H1 (cell line): ENCODE results near the gene OR2H2. TPM values are rescaled to one million over a fixed set of nuclear protein-coding genes. Genes with fewer than 3 reads are reported as not detected.

Experiments used
- JUN ChIP-seq: IDR thresholded peaks from 2 replicates; pipeline ENCODE4 v1.6.1; 2011; ENCODE audit warnings: low read depth, mild to moderate bottlenecking, improper control_type of control experiment, low read length
- polyA plus RNA-seq, 7 experiments: library from polyadenylated mRNA; depleted of rRNA in 3 of 7; stranded (reverse) in 5 of 7; unstranded in 2 of 7; fragments of >200 nt in 5 of 7; fragments of 200-250 nt in 2 of 7; gene quantifications; 1 replicate in 5 of 7; 2 replicates in 1 of 7; 4 replicates in 1 of 7; pipeline versions ENCODE4 v1.2.1 to v1.2.3, GENCODE V29; 2011 to 2013; ENCODE audit warnings: missing spikeins in 2 of 7, mixed read lengths in 2 of 7
- total RNA-seq: library from RNA; stranded (reverse); fragmentation: NEBNext Ultra II Directional; extraction: Animal tissue kit (Norgen Biotek cat#: 25700); gene quantifications from 2 replicates; pipeline ENCODE4 v1.2.1, GENCODE V29; 2021
- TF ChIP-seq, protein P1 (sequence below): fragments of 300-600 bp; sonication (generic); IDR thresholded peaks from 2 replicates; pipeline ENCODE4 v1.7.1; 2012; ENCODE audit warnings: low read length, moderate library complexity, mild to moderate bottlenecking, inconsistent platforms; ENCODE audit not compliant: insufficient replicate concordance
- TF ChIP-seq, protein P2 (sequence below): IDR thresholded peaks from 2 replicates; pipeline ENCODE4 v1.6.1; 2011; ENCODE audit warnings: low read length, improper control_type of control experiment

OR2H2 gene
- total and polyA plus RNA-seq, 2 of the 8 experiments (the other 6 are each of a cell fraction or from before 2014, with no cell fraction given) = not detected

DNA sequence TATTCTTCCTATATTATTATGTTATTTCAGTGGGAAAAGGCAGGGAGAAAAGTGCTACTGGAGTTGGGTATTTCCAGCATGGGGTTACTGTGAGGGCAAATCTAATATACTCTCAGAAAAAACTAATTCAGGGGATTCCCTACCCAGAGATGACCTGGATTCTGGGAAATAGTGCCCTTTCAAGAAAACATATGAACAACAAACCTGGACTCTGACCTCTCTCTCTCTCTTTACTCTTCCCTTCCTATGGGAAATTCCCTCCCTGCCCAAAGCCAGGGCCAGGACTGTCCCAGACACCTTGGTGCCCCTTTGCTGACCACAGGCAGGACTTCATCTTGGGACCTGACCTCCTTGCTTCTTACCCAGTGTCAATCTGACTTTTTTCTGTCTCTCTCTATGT lies 23.8 kb upstream of the OR2H2 start (continued):
- TF ChIP-seq, protein P1, sequence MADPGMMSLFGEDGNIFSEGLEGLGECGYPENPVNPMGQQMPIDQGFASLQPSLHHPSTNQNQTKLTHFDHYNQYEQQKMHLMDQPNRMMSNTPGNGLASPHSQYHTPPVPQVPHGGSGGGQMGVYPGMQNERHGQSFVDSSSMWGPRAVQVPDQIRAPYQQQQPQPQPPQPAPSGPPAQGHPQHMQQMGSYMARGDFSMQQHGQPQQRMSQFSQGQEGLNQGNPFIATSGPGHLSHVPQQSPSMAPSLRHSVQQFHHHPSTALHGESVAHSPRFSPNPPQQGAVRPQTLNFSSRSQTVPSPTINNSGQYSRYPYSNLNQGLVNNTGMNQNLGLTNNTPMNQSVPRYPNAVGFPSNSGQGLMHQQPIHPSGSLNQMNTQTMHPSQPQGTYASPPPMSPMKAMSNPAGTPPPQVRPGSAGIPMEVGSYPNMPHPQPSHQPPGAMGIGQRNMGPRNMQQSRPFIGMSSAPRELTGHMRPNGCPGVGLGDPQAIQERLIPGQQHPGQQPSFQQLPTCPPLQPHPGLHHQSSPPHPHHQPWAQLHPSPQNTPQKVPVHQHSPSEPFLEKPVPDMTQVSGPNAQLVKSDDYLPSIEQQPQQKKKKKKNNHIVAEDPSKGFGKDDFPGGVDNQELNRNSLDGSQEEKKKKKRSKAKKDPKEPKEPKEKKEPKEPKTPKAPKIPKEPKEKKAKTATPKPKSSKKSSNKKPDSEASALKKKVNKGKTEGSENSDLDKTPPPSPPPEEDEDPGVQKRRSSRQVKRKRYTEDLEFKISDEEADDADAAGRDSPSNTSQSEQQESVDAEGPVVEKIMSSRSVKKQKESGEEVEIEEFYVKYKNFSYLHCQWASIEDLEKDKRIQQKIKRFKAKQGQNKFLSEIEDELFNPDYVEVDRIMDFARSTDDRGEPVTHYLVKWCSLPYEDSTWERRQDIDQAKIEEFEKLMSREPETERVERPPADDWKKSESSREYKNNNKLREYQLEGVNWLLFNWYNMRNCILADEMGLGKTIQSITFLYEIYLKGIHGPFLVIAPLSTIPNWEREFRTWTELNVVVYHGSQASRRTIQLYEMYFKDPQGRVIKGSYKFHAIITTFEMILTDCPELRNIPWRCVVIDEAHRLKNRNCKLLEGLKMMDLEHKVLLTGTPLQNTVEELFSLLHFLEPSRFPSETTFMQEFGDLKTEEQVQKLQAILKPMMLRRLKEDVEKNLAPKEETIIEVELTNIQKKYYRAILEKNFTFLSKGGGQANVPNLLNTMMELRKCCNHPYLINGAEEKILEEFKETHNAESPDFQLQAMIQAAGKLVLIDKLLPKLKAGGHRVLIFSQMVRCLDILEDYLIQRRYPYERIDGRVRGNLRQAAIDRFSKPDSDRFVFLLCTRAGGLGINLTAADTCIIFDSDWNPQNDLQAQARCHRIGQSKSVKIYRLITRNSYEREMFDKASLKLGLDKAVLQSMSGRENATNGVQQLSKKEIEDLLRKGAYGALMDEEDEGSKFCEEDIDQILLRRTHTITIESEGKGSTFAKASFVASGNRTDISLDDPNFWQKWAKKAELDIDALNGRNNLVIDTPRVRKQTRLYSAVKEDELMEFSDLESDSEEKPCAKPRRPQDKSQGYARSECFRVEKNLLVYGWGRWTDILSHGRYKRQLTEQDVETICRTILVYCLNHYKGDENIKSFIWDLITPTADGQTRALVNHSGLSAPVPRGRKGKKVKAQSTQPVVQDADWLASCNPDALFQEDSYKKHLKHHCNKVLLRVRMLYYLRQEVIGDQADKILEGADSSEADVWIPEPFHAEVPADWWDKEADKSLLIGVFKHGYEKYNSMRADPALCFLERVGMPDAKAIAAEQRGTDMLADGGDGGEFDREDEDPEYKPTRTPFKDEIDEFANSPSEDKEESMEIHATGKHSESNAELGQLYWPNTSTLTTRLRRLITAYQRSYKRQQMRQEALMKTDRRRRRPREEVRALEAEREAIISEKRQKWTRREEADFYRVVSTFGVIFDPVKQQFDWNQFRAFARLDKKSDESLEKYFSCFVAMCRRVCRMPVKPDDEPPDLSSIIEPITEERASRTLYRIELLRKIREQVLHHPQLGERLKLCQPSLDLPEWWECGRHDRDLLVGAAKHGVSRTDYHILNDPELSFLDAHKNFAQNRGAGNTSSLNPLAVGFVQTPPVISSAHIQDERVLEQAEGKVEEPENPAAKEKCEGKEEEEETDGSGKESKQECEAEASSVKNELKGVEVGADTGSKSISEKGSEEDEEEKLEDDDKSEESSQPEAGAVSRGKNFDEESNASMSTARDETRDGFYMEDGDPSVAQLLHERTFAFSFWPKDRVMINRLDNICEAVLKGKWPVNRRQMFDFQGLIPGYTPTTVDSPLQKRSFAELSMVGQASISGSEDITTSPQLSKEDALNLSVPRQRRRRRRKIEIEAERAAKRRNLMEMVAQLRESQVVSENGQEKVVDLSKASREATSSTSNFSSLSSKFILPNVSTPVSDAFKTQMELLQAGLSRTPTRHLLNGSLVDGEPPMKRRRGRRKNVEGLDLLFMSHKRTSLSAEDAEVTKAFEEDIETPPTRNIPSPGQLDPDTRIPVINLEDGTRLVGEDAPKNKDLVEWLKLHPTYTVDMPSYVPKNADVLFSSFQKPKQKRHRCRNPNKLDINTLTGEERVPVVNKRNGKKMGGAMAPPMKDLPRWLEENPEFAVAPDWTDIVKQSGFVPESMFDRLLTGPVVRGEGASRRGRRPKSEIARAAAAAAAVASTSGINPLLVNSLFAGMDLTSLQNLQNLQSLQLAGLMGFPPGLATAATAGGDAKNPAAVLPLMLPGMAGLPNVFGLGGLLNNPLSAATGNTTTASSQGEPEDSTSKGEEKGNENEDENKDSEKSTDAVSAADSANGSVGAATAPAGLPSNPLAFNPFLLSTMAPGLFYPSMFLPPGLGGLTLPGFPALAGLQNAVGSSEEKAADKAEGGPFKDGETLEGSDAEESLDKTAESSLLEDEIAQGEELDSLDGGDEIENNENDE = no peak
- TF ChIP-seq, protein P2, sequence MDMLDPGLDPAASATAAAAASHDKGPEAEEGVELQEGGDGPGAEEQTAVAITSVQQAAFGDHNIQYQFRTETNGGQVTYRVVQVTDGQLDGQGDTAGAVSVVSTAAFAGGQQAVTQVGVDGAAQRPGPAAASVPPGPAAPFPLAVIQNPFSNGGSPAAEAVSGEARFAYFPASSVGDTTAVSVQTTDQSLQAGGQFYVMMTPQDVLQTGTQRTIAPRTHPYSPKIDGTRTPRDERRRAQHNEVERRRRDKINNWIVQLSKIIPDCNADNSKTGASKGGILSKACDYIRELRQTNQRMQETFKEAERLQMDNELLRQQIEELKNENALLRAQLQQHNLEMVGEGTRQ = no peak
- no peak for TF ChIP-seq JUN
